ENCODE data around the gene DUSP5.

Gene DUSP5

DNA sequence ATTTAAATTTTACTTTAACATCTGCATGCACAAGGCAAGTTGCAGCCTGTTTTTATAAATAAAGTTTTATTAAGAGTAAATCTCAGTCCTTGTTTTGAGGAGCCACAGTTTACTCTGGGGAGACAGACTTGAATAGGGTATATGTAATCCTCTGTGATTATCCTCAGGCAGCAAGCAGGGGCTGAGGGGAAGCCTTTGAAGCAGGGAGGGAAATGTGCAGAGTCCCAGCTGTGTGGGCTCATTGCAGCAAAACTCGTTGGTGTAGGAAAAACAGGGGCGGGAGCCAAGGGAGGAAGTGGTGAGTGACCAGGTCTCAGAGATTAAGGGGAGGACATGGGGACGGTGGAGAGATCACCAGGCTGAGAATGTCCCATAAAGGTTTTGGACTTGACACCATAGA, 35.4 kb downstream of the DUSP5 start:
- no peak overlapping the region for H3K4me3 ChIP-seq (ENCODE audit: control insufficient read depth, low read depth, low read length)
- TF ChIP-seq, protein P1, sequence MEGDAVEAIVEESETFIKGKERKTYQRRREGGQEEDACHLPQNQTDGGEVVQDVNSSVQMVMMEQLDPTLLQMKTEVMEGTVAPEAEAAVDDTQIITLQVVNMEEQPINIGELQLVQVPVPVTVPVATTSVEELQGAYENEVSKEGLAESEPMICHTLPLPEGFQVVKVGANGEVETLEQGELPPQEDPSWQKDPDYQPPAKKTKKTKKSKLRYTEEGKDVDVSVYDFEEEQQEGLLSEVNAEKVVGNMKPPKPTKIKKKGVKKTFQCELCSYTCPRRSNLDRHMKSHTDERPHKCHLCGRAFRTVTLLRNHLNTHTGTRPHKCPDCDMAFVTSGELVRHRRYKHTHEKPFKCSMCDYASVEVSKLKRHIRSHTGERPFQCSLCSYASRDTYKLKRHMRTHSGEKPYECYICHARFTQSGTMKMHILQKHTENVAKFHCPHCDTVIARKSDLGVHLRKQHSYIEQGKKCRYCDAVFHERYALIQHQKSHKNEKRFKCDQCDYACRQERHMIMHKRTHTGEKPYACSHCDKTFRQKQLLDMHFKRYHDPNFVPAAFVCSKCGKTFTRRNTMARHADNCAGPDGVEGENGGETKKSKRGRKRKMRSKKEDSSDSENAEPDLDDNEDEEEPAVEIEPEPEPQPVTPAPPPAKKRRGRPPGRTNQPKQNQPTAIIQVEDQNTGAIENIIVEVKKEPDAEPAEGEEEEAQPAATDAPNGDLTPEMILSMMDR (IDR thresholded peaks at IDR 0.05; ENCODE audit: control insufficient read depth, insufficient read depth, low read depth, low read length, missing control alignments), result no peak
- DNase-seq (ENCODE audit: low read depth), result no peak

DNA sequence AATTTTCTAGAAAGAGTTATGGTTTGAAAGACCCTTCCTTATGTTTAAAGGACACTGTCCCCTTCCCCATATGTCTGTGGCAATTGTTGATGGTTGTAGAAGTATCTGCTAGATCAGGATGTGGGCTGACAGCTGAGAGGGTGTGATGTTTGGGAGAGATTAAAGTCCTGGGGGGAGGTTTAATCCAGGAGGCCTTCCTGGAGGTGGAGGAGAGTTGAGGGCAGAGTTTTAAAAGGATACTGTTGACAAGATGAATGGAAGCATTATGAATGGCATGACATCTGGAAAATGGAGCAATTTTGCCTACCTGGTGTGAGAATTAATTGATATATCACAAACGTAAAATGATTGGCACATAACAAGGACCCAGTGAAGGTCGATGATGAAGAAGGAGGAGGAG, 36.9 kb downstream of the DUSP5 start:
- no peak overlapping the region for H3K4me3 ChIP-seq (ENCODE audit: control insufficient read depth, low read depth, low read length)
- no peak for DNase-seq (ENCODE audit: low read depth)
- TF ChIP-seq, protein P1 (IDR thresholded peaks at IDR 0.05; ENCODE audit: control insufficient read depth, insufficient read depth, low read depth, low read length, missing control alignments), result no peak

GRCh38 chr10:110535958-110536891, 38.5 kb downstream of the DUSP5 start:
- DNase-seq (ENCODE audit: low read depth), result no peak
- no peak overlapping the region for H3K4me3 ChIP-seq (ENCODE audit: control insufficient read depth, low read depth, low read length)
- TF ChIP-seq, protein P1 (IDR thresholded peaks at IDR 0.05; ENCODE audit: control insufficient read depth, insufficient read depth, low read depth, low read length, missing control alignments), result peak; percentile 55

- TF ChIP-seq, protein P1 (IDR thresholded peaks at IDR 0.05; ENCODE audit: control insufficient read depth, insufficient read depth, low read depth, low read length, missing control alignments), result no peak
- H3K4me3 ChIP-seq (ENCODE audit: control insufficient read depth, low read depth, low read length), result no peak overlapping the region
- no peak for DNase-seq (ENCODE audit: low read depth)
These were observed 41.4 kb downstream of the DUSP5 start for GRCh38 chr10:110539091-110539490.

GRCh38 chr10:110540031-110540430, 42.3 kb downstream of the DUSP5 start:
- H3K4me3 ChIP-seq (ENCODE audit: control insufficient read depth, low read depth, low read length), result no peak overlapping the region

GRCh38 chr10:110544958-110545537, 47.3 kb downstream of the DUSP5 start:
- no peak overlapping the region for H3K4me3 ChIP-seq (ENCODE audit: control insufficient read depth, low read depth, low read length)
- TF ChIP-seq, protein P1 (IDR thresholded peaks at IDR 0.05; ENCODE audit: control insufficient read depth, insufficient read depth, low read depth, low read length, missing control alignments), result no peak
- no peak for DNase-seq (ENCODE audit: low read depth)

More at GRCh38 chr10:110540031-110540430, 42.3 kb downstream of the DUSP5 start:
- DNase-seq (ENCODE audit: low read depth), result no peak
- TF ChIP-seq, protein P1 (IDR thresholded peaks at IDR 0.05; ENCODE audit: control insufficient read depth, insufficient read depth, low read depth, low read length, missing control alignments), result no peak

All from AG09309 (cell line).